Stimulated activated CD4-positive, alpha-beta T cell treated with anti-CD3 and anti-CD28 coated beads, Interleukin-12 subunit alpha, Interleukin-12 subunit beta, amount 100 ng/mL, for 4 hours (primary cell): ENCODE measurements around the gene ARHGEF7.
"Not testable (repeated sequence)": the region's sequence is repeated elsewhere in the genome, so short reads cannot be mapped to it uniquely, and the experiment has no call there.

Experiments
- DNase-seq: peaks from one replicate; pipeline ENCODE4 v3.0.0-alpha.2; 2020

Gene ARHGEF7

GRCh38 chr13:111175372-111175771, 60.3 kb downstream of the ARHGEF7 start:
- DNase-seq: no peak

- DNase-seq: no peak
These were observed 60.8 kb downstream of the ARHGEF7 start for GRCh38 chr13:111175935-111176334.

GRCh38 chr13:111176421-111176820, 61.3 kb downstream of the ARHGEF7 start:
- no peak for DNase-seq

GRCh38 chr13:111177081-111177711, 62.1 kb downstream of the ARHGEF7 start:
- no peak for DNase-seq

- no peak for DNase-seq
These were observed 62.8 kb downstream of the ARHGEF7 start for GRCh38 chr13:111177921-111178320.

- no peak for DNase-seq
These were observed 63.3 kb downstream of the ARHGEF7 start for GRCh38 chr13:111178402-111178801.

- DNase-seq: no peak
These were observed 65.0 kb downstream of the ARHGEF7 start for GRCh38 chr13:111179908-111180760.

GRCh38 chr13:111181977-111182376, 66.9 kb downstream of the ARHGEF7 start:
- DNase-seq: no peak

GRCh38 chr13:111183087-111183645, 68.1 kb downstream of the ARHGEF7 start:
- DNase-seq: no peak

- no peak for DNase-seq
These were observed 68.8 kb downstream of the ARHGEF7 start for GRCh38 chr13:111183959-111184358.

- DNase-seq: peak; percentile 16
These were observed 69.6 kb downstream of the ARHGEF7 start for GRCh38 chr13:111184458-111185401.

- DNase-seq: no peak
These were observed 71.3 kb downstream of the ARHGEF7 start for GRCh38 chr13:111186305-111186935.

- no peak for DNase-seq
These were observed 72.9 kb downstream of the ARHGEF7 start for GRCh38 chr13:111187960-111188541.

- DNase-seq: peak; percentile 26
These were observed 74.0 kb downstream of the ARHGEF7 start for GRCh38 chr13:111189064-111189505.

- DNase-seq: not testable (repeated sequence)
These were observed 74.4 kb downstream of the ARHGEF7 start for GRCh38 chr13:111189516-111189915.

GRCh38 chr13:111193223-111193622, 78.1 kb downstream of the ARHGEF7 start:
- DNase-seq: not testable (repeated sequence)

- DNase-seq: not testable (repeated sequence)
These were observed 79.5 kb downstream of the ARHGEF7 start for GRCh38 chr13:111194651-111195050.

GRCh38 chr13:111198732-111199378, 83.7 kb downstream of the ARHGEF7 start:
- not testable (repeated sequence) for DNase-seq

GRCh38 chr13:111201304-111201940, 86.3 kb downstream of the ARHGEF7 start:
- no peak for DNase-seq

GRCh38 chr13:111202156-111202621, 87.1 kb downstream of the ARHGEF7 start:
- no peak for DNase-seq

GRCh38 chr13:111202745-111203144, 87.6 kb downstream of the ARHGEF7 start:
- DNase-seq: no peak
